Kidney epithelial cell (primary cell): ENCODE results near the gene KDELR3. TPM values are rescaled to one million over a fixed set of nuclear protein-coding genes. Genes with fewer than 3 reads are reported as not detected.

ENCODE experiments used
- DNase-seq: peaks from one replicate; pipeline ENCODE4 v3.0.0-alpha.2; 2010; ENCODE audit warnings: low read depth
- H3K27me3 ChIP-seq: 2 replicates; pipeline ENCODE4 v1.6.0; 2011; ENCODE audit warnings: low read length; ENCODE audit not compliant: control insufficient read depth, insufficient read depth
- H3K36me3 ChIP-seq: 2 replicates; pipeline ENCODE4 v1.5.1; 2011; ENCODE audit warnings: low read length; ENCODE audit not compliant: control insufficient read depth, insufficient read depth
- H3K4me3 ChIP-seq: 2 replicates; pipeline ENCODE4 v1.5.1; 2011; ENCODE audit warnings: low read depth, mild to moderate bottlenecking, control low read depth, low read length
- CTCF ChIP-seq: IDR thresholded peaks from 2 replicates; pipeline ENCODE4 v1.5.1; 2011; ENCODE audit warnings: mild to moderate bottlenecking, moderate library complexity, low read length, control low read depth, inconsistent platforms; ENCODE audit not compliant: insufficient read depth, poor library complexity, severe bottlenecking
- total RNA-seq: library from RNA; depleted of rRNA; stranded (reverse); fragments of >200 nt; gene quantifications from 2 replicates; pipeline ENCODE4 v1.2.3, GENCODE V29; 2015

Gene KDELR3
- total RNA-seq, 1 donor from 2014 or later = 17.0 TPM

GRCh38 chr22:38491707-38492348, 23.9 kb downstream of the KDELR3 start:
- DNase-seq = no peak
- H3K27me3 ChIP-seq = no peaks in the 10 kb centered on the region
- H3K4me3 ChIP-seq = no peak overlapping the region
- H3K36me3 ChIP-seq = peaks cover 3% of the 10 kb centered on the region
- TF ChIP-seq CTCF = no peak

GRCh38 chr22:38494498-38494897, 26.6 kb downstream of the KDELR3 start:
- no peak for TF ChIP-seq CTCF
- no peak overlapping the region for H3K4me3 ChIP-seq
- DNase-seq = no peak
- no peaks in the 10 kb centered on the region for H3K27me3 ChIP-seq
- peaks cover 3% of the 10 kb centered on the region for H3K36me3 ChIP-seq

- Histone ChIP-seq H3K4me3 (no peak overlapping the region), H3K36me3 (peaks cover 2% of the 10 kb centered on the region), H3K27me3 (no peaks in the 10 kb centered on the region)
- no peak for TF ChIP-seq CTCF
- DNase-seq = no peak
Measured at GRCh38 chr22:38494939-38495338, 27.0 kb downstream of the KDELR3 start.

GRCh38 chr22:38497869-38498268, 30.0 kb downstream of the KDELR3 start:
- Histone ChIP-seq H3K27me3 (no peaks in the 10 kb centered on the region), H3K36me3 (peaks cover 3% of the 10 kb centered on the region)

GRCh38 chr22:38501797-38502672, 34.1 kb downstream of the KDELR3 start:
- peaks cover 3% of the 10 kb centered on the region for H3K36me3 ChIP-seq
- no peak for DNase-seq
- H3K27me3 ChIP-seq = no peaks in the 10 kb centered on the region
- TF ChIP-seq CTCF = no peak
- no peak overlapping the region for H3K4me3 ChIP-seq

More at GRCh38 chr22:38497869-38498268, 30.0 kb downstream of the KDELR3 start:
- no peak overlapping the region for H3K4me3 ChIP-seq
- no peak for DNase-seq
- no peak for TF ChIP-seq CTCF

GRCh38 chr22:38503021-38503420, 35.1 kb downstream of the KDELR3 start:
- Histone ChIP-seq H3K4me3 (peak overlapping the region; percentile 97), H3K36me3 (peaks cover 2% of the 10 kb centered on the region), H3K27me3 (no peaks in the 10 kb centered on the region)
- no peak for TF ChIP-seq CTCF
- no peak for DNase-seq
